GM23338 (cell line): ENCODE data around the gene AP2A2. TPM values are rescaled to one million over a fixed set of nuclear protein-coding genes. Genes with fewer than 3 reads are reported as not detected.

Experiments
- ATAC-seq: fragments of 200-7000 bp; cut with Tn5 transposase; 3 replicates; pipeline ENCODE4 v1.9.1; 2020
- DNase-seq: peaks from one replicate; pipeline ENCODE4 v3.0.0-alpha.2; 2015; ENCODE audit warnings: low spot score
- H2AFZ ChIP-seq: fragments of 200-600 bp; sonication (generic); 2 replicates; pipeline ENCODE4 v1.8.0; 2016; ENCODE audit warnings: antibody characterized with exemption, mild to moderate bottlenecking, moderate library complexity
- H3F3A ChIP-seq: fragments of 200-600 bp; sonication (generic); replicated peaks from 2 replicates; pipeline ENCODE4 v1.8.0; 2017; ENCODE audit warnings: antibody characterized with exemption, mixed run types, low read depth
- H3K27ac ChIP-seq: fragments of 200-600 bp; sonication (generic); 2 replicates; pipeline ENCODE4 v1.6.1; 2016; ENCODE audit warnings: low read depth
- H3K27me3 ChIP-seq: fragments of 200-600 bp; sonication (generic); 2 replicates; pipeline ENCODE4 v1.8.0; 2016; ENCODE audit warnings: mild to moderate bottlenecking, mixed run types, moderate library complexity; ENCODE audit not compliant: insufficient read depth
- H3K36me3 ChIP-seq: fragments of 200-600 bp; sonication (generic); 2 replicates; pipeline ENCODE4 v1.8.0; 2016; ENCODE audit warnings: mild to moderate bottlenecking; ENCODE audit not compliant: insufficient read depth
- H3K4me1 ChIP-seq: fragments of 200-600 bp; sonication (generic); 2 replicates; pipeline ENCODE4 v1.8.0; 2016; ENCODE audit warnings: mild to moderate bottlenecking, moderate library complexity; ENCODE audit not compliant: insufficient read depth
- H3K4me2 ChIP-seq: fragments of 200-600 bp; sonication (generic); 2 replicates; pipeline ENCODE4 v1.7.1; 2017; ENCODE audit warnings: mixed run types
- H3K4me3 ChIP-seq: fragments of 200-600 bp; sonication (generic); 2 replicates; pipeline ENCODE4 v1.6.1; 2016; ENCODE audit warnings: mixed run types
- H3K79me2 ChIP-seq: fragments of 200-600 bp; sonication (generic); replicated peaks from 2 replicates; pipeline ENCODE4 v1.8.0; 2017; ENCODE audit warnings: mild to moderate bottlenecking; ENCODE audit not compliant: insufficient read depth
- H3K9me2 ChIP-seq: fragments of 200-600 bp; sonication (generic); 2 replicates; pipeline ENCODE4 v1.8.0; 2017; ENCODE audit not compliant: insufficient read depth
- H4K20me1 ChIP-seq: fragments of 200-600 bp; sonication (generic); replicated peaks from 2 replicates; pipeline ENCODE4 v1.8.0; 2017; ENCODE audit warnings: mild to moderate bottlenecking; ENCODE audit not compliant: insufficient read depth
- H3K27ac Mint-ChIP-seq: 2 replicates; pipeline ENCODE4 v1.8.0; 2020; ENCODE audit warnings: inconsistent platforms, mild to moderate bottlenecking, moderate library complexity, mixed read lengths
- H3K27me3 Mint-ChIP-seq: 3 replicates; pipeline ENCODE4 v1.8.0; 2022; ENCODE audit warnings: low read depth, mild to moderate bottlenecking, moderate library complexity, mixed read lengths, inconsistent platforms; ENCODE audit not compliant: insufficient read depth, poor library complexity
- H3K36me3 Mint-ChIP-seq: 3 replicates; pipeline ENCODE4 v1.8.0; 2021; ENCODE audit warnings: low read depth, mild to moderate bottlenecking, inconsistent platforms, moderate library complexity, mixed read lengths
- H3K4me1 Mint-ChIP-seq: 3 replicates; pipeline ENCODE4 v1.8.0; 2020; ENCODE audit warnings: mild to moderate bottlenecking, inconsistent platforms, mixed read lengths
- H3K4me3 Mint-ChIP-seq: 3 replicates; pipeline ENCODE4 v1.8.0; 2021; ENCODE audit warnings: moderate library complexity, mild to moderate bottlenecking, inconsistent platforms, mixed read lengths
- H3K9me3 Mint-ChIP-seq: 3 replicates; pipeline ENCODE4 v1.8.0; 2020; ENCODE audit warnings: moderate library complexity, mild to moderate bottlenecking, inconsistent platforms, mixed read lengths
- CREB1 ChIP-seq: fragments of 250-450 bp; sonication (Bioruptor Pico); IDR thresholded peaks from 2 replicates; pipeline ENCODE4 v1.5.0; 2020; ENCODE audit warnings: low read depth, mild to moderate bottlenecking, moderate library complexity
- CTCF ChIP-seq, 2 experiments: fragments of 200-600 bp in 1 of 2; sonication (generic) in 1 of 2; conservative IDR thresholded peaks; 2 replicates each; pipeline versions ENCODE4 v1.5.1 to v1.6.1; 2016 to 2017; ENCODE audit warnings: antibody characterized with exemption in 2 of 2, low read depth in 2 of 2, mild to moderate bottlenecking in 2 of 2, moderate library complexity in 1 of 2
- ETS1 ChIP-seq: IDR thresholded peaks from 2 replicates; pipeline ENCODE4 v1.6.1; 2016; ENCODE audit warnings: antibody characterized with exemption
- EZH2 ChIP-seq: fragments of 200-600 bp; sonication (generic); IDR thresholded peaks from one replicate; pipeline ENCODE4 v1.8.0; 2017; ENCODE audit warnings: antibody characterized with exemption, mild to moderate bottlenecking, low read depth; ENCODE audit not compliant: unreplicated experiment
- EZH2phosphoT487 ChIP-seq: fragments of 200-600 bp; sonication (generic); IDR thresholded peaks from one replicate; pipeline ENCODE4 v1.8.1; 2018; ENCODE audit warnings: antibody characterized with exemption; ENCODE audit not compliant: unreplicated experiment
- NANOG ChIP-seq: IDR thresholded peaks from 2 replicates; pipeline ENCODE4 v1.6.1; 2016; ENCODE audit warnings: antibody characterized with exemption, borderline replicate concordance
- POLR2AphosphoS5 ChIP-seq: IDR thresholded peaks from 2 replicates; pipeline ENCODE4 v1.6.1; 2016; ENCODE audit warnings: antibody characterized with exemption, low read depth
- REST ChIP-seq: IDR thresholded peaks from one replicate; pipeline ENCODE4 v1.6.1; 2018; ENCODE audit warnings: antibody characterized with exemption; ENCODE audit not compliant: unreplicated experiment
- STAT1 ChIP-seq: IDR thresholded peaks from one replicate; pipeline ENCODE4 v1.6.1; 2016; ENCODE audit warnings: antibody characterized with exemption; ENCODE audit not compliant: unreplicated experiment
- ZNF114 ChIP-seq: fragments of 250-450 bp; sonication (Bioruptor Pico); IDR thresholded peaks from 2 replicates; pipeline ENCODE4 v1.5.0; 2020; ENCODE audit warnings: mild to moderate bottlenecking, moderate library complexity
- ZNF331 ChIP-seq: fragments of 250-450 bp; sonication (Bioruptor Pico); IDR thresholded peaks from 2 replicates; pipeline ENCODE4 v1.5.0; 2020; ENCODE audit warnings: low read depth, mild to moderate bottlenecking, moderate library complexity
- ZNF462 ChIP-seq: fragments of 250-450 bp; sonication (Bioruptor Pico); IDR thresholded peaks from 2 replicates; pipeline ENCODE4 v1.5.0; 2020; ENCODE audit warnings: mild to moderate bottlenecking, moderate library complexity
- polyA plus RNA-seq: library from polyadenylated mRNA; unstranded; fragments of >200 nt; fragmentation: Nextera tagmentation; extraction: Ambion mirVana; gene quantifications from 2 replicates; pipeline ENCODE4 v1.2.1, GENCODE V29; 2016
- total RNA-seq: library from RNA; depleted of rRNA; stranded (reverse); fragments of >200 nt; shearing (Covaris generic); gene quantifications from 2 replicates; pipeline ENCODE4 v1.2.3, GENCODE V29; 2014

Gene AP2A2
- total and polyA plus RNA-seq, 2 experiments from 2014 or later = 23.7 to 47.5 TPM

- H4K20me1 ChIP-seq = peaks cover 4% of the 10 kb centered on the region
- Mint-ChIP-seq H3K4me1 (no peaks in the 10 kb centered on the region; the same call in 2 of the 3 replicates), H3K36me3 (peaks cover 59% of the 10 kb centered on the region), H3K27ac (no peak overlapping the region), H3K4me3 (no peak overlapping the region; the same call in 2 of the 3 replicates), H3K9me3 (no peaks in the 10 kb centered on the region), H3K27me3 (peaks cover 2% of the 10 kb centered on the region)
- no peaks in the 10 kb centered on the region for H3K4me1 ChIP-seq
- peaks cover 6% of the 10 kb centered on the region for H3K36me3 ChIP-seq
- TF ChIP-seq EZH2phosphoT487 (no peak), ZNF462 (CRISPR knock-in tag) (no peak), ETS1 (no peak), CTCF (conservative IDR thresholded peaks at IDR 0.05; ENCODE audit: low read depth in 2 of 2) (no peak), STAT1 (no peak), ZNF331 (no peak), NANOG (no peak), REST (no peak), CREB1 (CRISPR knock-in tag) (no peak), EZH2 (no peak), ZNF114 (no peak), POLR2AphosphoS5 (no peak)
- H3K79me2 ChIP-seq = peaks cover 11% of the 10 kb centered on the region; the same call in 1 of the 2 replicates
- no peaks in the 10 kb centered on the region for H3F3A ChIP-seq
- no peaks in the 10 kb centered on the region for H3K27me3 ChIP-seq
- no peaks in the 10 kb centered on the region for H3K9me2 ChIP-seq
- no peak for DNase-seq
- ATAC-seq = no peak
- no peak overlapping the region for H3K4me2 ChIP-seq
- H2AFZ ChIP-seq = no peak overlapping the region
- H3K27ac ChIP-seq = no peak overlapping the region
- no peak overlapping the region for H3K4me3 ChIP-seq
Measured at GRCh38 chr11:901452-902061, 24.1 kb upstream of the AP2A2 start.
